ENCODE measurements around the gene CDH4. TPM values are rescaled to one million over a fixed set of nuclear protein-coding genes. Genes with fewer than 3 reads are reported as not detected.

CDH4 gene
- total RNA-seq, 1 donor from 2014 or later: 0.23 TPM

DNA sequence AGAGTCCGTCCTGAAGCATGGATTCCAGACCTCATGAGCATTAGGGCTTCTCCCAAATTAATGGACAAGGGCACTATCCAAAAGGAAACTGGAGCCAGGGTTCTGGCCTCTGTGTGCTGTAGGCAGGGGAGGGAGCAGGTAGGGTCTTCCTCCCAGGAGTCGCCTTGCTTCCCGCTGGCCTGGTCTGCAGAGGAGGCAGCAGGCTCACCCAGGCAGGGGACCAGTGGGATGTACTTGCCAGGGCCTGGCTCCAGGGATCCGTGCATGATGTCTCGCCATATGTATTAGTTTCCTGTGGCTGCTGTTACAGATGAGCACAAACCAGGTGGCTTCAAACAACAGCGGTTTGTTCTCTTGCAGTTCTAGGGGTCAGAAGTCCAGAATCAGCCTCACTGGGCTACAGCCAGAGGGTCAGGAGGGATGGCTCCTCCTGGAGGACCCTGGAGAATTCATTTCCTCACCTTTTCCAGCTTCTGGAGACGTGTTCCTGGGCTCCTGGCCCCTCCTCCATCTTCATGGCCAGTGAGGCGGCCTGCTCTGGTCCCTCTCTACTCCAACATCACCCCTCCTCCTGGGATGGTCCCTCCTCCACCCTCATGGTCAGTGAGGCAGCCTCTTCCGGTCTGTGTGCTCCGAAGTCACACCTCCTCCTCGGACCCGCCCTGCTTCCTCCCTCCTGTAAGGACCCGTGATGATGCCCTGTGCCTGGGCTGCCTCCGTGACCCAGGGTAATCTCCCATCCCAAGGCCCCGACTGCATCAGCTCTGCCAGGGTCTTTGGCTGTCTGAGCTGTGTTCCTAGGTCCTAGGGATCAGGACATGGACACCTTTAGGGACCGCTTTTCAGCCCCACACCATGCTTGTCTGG, 329.1 kb downstream of the CDH4 start:
- no peak overlapping the region for H3K4me3 Mint-ChIP-seq (ENCODE audit: unreplicated experiment)
- TF ChIP-seq, protein P1, sequence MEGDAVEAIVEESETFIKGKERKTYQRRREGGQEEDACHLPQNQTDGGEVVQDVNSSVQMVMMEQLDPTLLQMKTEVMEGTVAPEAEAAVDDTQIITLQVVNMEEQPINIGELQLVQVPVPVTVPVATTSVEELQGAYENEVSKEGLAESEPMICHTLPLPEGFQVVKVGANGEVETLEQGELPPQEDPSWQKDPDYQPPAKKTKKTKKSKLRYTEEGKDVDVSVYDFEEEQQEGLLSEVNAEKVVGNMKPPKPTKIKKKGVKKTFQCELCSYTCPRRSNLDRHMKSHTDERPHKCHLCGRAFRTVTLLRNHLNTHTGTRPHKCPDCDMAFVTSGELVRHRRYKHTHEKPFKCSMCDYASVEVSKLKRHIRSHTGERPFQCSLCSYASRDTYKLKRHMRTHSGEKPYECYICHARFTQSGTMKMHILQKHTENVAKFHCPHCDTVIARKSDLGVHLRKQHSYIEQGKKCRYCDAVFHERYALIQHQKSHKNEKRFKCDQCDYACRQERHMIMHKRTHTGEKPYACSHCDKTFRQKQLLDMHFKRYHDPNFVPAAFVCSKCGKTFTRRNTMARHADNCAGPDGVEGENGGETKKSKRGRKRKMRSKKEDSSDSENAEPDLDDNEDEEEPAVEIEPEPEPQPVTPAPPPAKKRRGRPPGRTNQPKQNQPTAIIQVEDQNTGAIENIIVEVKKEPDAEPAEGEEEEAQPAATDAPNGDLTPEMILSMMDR (IDR thresholded peaks at IDR 0.05; ENCODE audit: unreplicated experiment): no peak
- H3K9me3 Mint-ChIP-seq (ENCODE audit: unreplicated experiment): no peaks in the 10 kb centered on the region
- DNase-seq (ENCODE audit: low spot score): no peak
- peaks cover 2% of the 10 kb centered on the region for H3K4me1 Mint-ChIP-seq (ENCODE audit: unreplicated experiment)
- peaks cover 1% of the 10 kb centered on the region for H3K27me3 Mint-ChIP-seq (ENCODE audit: unreplicated experiment)
- no peaks in the 10 kb centered on the region for H3K36me3 Mint-ChIP-seq (ENCODE audit: low read depth, unreplicated experiment)
- H3K27ac Mint-ChIP-seq (ENCODE audit: unreplicated experiment): no peak overlapping the region

DNA sequence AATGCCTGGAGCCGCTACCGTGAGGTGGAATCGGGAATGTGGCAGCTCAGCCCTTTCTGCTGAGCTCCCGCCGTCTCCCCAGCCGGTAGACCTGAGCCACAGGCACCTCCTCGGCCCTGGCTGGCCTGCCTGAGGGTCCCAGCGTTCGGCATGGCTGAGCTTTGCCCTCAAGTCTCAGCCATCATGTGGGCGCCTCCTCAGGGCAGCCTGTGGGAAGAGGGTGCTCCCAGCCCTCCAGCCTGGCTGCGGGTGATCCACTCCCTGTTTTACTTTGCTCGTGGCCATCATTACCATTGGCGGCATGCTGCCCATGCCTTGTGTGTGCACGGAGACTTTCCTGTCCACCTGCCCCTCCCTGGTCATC, 329.7 kb downstream of the CDH4 start:
- Mint-ChIP-seq H3K4me3 (ENCODE audit: unreplicated experiment) (no peak overlapping the region), H3K4me1 (ENCODE audit: unreplicated experiment) (peaks cover 2% of the 10 kb centered on the region), H3K27ac (ENCODE audit: unreplicated experiment) (no peak overlapping the region), H3K27me3 (ENCODE audit: unreplicated experiment) (peaks cover 1% of the 10 kb centered on the region), H3K36me3 (ENCODE audit: low read depth, unreplicated experiment) (no peaks in the 10 kb centered on the region), H3K9me3 (ENCODE audit: unreplicated experiment) (no peaks in the 10 kb centered on the region)
- TF ChIP-seq, protein P1 (IDR thresholded peaks at IDR 0.05; ENCODE audit: unreplicated experiment): no peak
- no peak for DNase-seq (ENCODE audit: low spot score)

DNA sequence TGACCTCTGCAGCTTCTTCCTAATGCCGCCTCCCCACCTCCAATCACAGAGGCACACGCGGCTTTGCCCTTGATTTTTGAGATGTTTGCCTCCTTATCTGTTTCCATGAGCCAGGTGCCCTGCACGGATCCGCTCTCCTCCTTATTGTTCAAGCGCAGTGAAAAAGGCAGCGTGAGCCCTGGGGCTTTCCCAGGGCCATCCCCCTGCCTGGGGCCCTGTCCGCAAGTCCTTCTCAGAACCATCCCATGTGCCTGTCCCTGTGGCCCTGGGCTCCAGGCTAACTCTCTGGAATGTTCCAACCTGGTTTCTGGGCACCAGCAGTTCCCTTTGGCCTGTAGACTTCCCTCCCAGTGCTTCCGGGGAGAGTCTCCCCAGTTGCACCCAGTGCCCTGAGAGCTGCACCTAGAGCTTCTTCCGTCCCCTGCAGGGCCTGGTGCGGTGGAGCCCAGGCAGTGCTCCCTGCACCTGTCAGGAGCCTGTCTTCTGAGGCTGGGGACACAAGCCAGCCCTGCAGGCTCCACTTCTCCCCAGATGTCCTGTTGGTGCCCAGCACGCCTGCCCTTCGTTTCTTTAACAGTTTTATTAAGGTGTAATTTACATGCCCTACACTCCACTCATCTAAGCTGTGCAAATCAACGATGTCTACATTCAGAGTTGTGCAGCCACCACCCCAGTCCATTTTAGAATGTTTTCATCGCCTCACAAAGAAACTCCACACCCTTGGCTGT, 330.3 kb downstream of the CDH4 start:
- TF ChIP-seq, protein P1 (IDR thresholded peaks at IDR 0.05; ENCODE audit: unreplicated experiment): no peak
- H3K4me1 Mint-ChIP-seq (ENCODE audit: unreplicated experiment): peaks cover 2% of the 10 kb centered on the region
- H3K4me3 Mint-ChIP-seq (ENCODE audit: unreplicated experiment): no peak overlapping the region
- DNase-seq (ENCODE audit: low spot score): no peak
- H3K36me3 Mint-ChIP-seq (ENCODE audit: low read depth, unreplicated experiment): no peaks in the 10 kb centered on the region
- no peak overlapping the region for H3K27ac Mint-ChIP-seq (ENCODE audit: unreplicated experiment)
- no peaks in the 10 kb centered on the region for H3K9me3 Mint-ChIP-seq (ENCODE audit: unreplicated experiment)
- H3K27me3 Mint-ChIP-seq (ENCODE audit: unreplicated experiment): peaks cover 1% of the 10 kb centered on the region

DNA sequence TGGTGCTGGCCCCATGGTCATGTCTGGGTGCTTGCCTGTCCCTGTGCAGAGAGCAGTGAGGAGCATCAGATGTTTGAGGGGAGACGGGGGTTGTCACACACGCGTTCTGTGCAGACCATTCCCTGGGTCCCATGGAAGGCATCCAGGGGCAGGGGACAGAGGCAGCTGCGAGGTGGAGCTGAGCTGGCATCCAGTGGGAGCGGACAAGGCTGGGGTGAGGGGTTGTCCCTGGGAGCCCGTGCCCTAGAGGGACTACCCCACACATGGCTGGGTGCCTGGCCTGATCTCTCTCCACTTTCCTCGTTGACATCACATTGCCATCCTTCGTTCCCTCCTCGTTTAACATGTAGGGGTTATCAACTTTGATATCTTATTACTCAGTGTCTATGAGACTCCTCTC, 331.3 kb downstream of the CDH4 start:
- no peaks in the 10 kb centered on the region for H3K36me3 Mint-ChIP-seq (ENCODE audit: low read depth, unreplicated experiment)
- peaks cover 2% of the 10 kb centered on the region for H3K4me1 Mint-ChIP-seq (ENCODE audit: unreplicated experiment)
- no peak overlapping the region for H3K27ac Mint-ChIP-seq (ENCODE audit: unreplicated experiment)
- TF ChIP-seq, protein P1 (IDR thresholded peaks at IDR 0.05; ENCODE audit: unreplicated experiment): no peak
- H3K27me3 Mint-ChIP-seq (ENCODE audit: unreplicated experiment): peaks cover 1% of the 10 kb centered on the region
- no peak for DNase-seq (ENCODE audit: low spot score)
- no peak overlapping the region for H3K4me3 Mint-ChIP-seq (ENCODE audit: unreplicated experiment)
- no peaks in the 10 kb centered on the region for H3K9me3 Mint-ChIP-seq (ENCODE audit: unreplicated experiment)

DNA sequence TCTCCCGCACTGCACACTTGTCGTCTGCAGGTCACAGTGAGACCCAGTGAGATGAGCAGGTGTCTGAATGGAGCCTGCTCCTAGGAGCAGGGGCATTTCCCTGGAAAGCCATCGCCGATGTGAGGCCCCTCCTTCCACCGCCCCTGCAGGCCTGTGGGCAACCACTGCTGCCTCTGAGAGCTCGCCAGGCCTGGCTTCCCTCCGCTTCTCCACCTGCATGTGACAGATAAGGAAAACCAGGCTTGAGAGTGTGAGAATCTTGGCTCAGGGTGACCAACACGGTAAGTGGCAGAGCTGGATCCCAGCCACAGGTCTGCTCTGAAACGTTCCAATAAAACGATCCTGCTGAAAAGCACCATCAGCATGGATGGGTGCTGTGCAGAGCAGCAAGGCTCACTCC, 332.8 kb downstream of the CDH4 start:
- Mint-ChIP-seq H3K27ac (ENCODE audit: unreplicated experiment) (no peak overlapping the region), H3K4me1 (ENCODE audit: unreplicated experiment) (peaks cover 2% of the 10 kb centered on the region), H3K27me3 (ENCODE audit: unreplicated experiment) (peaks cover 1% of the 10 kb centered on the region), H3K36me3 (ENCODE audit: low read depth, unreplicated experiment) (no peaks in the 10 kb centered on the region), H3K9me3 (ENCODE audit: unreplicated experiment) (no peaks in the 10 kb centered on the region), H3K4me3 (ENCODE audit: unreplicated experiment) (no peak overlapping the region)
- DNase-seq (ENCODE audit: low spot score): no peak
- TF ChIP-seq, protein P1 (IDR thresholded peaks at IDR 0.05; ENCODE audit: unreplicated experiment): no peak

All from endothelial cell (in vitro differentiated cells).